Right renal pelvis (tissue), 4 donors: Measurements from ENCODE around the gene ROR1. TPM values are rescaled to one million over a fixed set of nuclear protein-coding genes. Genes with fewer than 3 reads are reported as not detected.

ENCODE experiments used
- DNase-seq, 4 donors: peaks; one replicate each; pipeline ENCODE4 v3.0.0-alpha.2; 2013; ENCODE audit warnings: low read depth in 4 of 4, low spot score in 3 of 4, missing footprints in 1 of 4
- polyA plus RNA-seq, 4 donors: library from polyadenylated mRNA; unstranded; fragments of 120-200 nt; gene quantifications; one replicate each; pipeline ENCODE4 v1.2.1, GENCODE V29; 2013; ENCODE audit not compliant: insufficient read length in 4 of 4

Gene ROR1
- 10 to 100 TPM; 30.2 to 39.6 (median 34.6) TPM for polyA plus RNA-seq

- DNase-seq = peak; percentile 74 to 80 (median 78)
These were observed at the start of gene ROR1 for GRCh38 chr1:63773815-63774616. TSS of gene ROR1 (plus strand) at chr1:63774017.

- DNase-seq = no peak
These were observed 49.4 kb upstream of the ROR1 start for GRCh38 chr1:63724375-63724899.

- no peak for DNase-seq
These were observed 45.1 kb upstream of the ROR1 start for GRCh38 chr1:63728611-63729226.

- DNase-seq = no peak
These were observed 44.6 kb upstream of the ROR1 start for GRCh38 chr1:63729227-63729620.

- DNase-seq = no peak
These were observed 43.6 kb upstream of the ROR1 start for GRCh38 chr1:63730211-63730610.

GRCh38 chr1:63731117-63732043 lies 42.4 kb upstream of the ROR1 start:
- DNase-seq = peak in 2 of 4 donors; percentile 33 to 57

GRCh38 chr1:63732666-63733065 lies 41.2 kb upstream of the ROR1 start:
- DNase-seq = no peak

DNA sequence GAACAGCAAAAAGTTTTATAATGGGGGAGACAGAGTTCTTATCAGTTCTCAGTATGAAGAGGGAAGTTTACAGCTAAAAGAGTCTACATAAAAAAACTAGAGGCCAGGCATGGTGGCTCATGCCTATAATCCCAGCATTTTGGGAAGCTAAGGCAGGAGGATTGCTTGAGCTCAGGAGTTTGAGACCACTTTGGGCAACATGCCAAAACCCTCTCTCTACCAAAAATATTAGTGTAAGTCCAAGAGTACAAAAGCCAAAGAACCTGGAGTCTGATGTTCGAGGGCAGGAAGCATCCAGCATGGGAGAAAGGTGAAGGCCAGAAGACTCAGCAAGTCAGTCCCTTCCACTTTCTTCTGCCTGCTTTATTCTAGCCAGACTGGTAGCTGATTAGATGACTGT lies 35.0 kb upstream of the ROR1 start:
- no peak for DNase-seq

- DNase-seq = no peak
These were observed 34.4 kb upstream of the ROR1 start for GRCh38 chr1:63739452-63739851.

GRCh38 chr1:63740432-63740831 lies 33.4 kb upstream of the ROR1 start:
- DNase-seq = no peak

DNA sequence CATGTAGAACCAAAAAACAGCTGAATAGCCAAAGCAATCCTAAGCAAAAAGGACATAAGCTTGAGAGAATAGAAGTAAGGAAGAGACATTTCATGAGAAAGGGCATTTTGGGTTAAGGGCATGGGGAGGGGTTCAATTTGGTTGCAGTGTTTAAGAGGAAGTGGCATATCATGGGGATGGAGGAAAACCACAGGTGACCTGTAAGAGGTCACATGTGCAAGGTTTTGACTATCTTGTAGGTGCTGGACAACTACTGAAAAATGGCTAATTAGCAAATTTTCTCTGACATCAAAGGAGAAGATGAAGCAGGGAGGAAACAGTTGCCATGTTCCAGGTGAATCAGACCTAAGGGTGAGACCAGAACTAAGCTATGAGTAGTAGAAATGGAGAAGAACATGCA lies 31.3 kb upstream of the ROR1 start:
- DNase-seq = no peak

GRCh38 chr1:63743781-63744180 lies 30.0 kb upstream of the ROR1 start:
- DNase-seq = no peak

DNA sequence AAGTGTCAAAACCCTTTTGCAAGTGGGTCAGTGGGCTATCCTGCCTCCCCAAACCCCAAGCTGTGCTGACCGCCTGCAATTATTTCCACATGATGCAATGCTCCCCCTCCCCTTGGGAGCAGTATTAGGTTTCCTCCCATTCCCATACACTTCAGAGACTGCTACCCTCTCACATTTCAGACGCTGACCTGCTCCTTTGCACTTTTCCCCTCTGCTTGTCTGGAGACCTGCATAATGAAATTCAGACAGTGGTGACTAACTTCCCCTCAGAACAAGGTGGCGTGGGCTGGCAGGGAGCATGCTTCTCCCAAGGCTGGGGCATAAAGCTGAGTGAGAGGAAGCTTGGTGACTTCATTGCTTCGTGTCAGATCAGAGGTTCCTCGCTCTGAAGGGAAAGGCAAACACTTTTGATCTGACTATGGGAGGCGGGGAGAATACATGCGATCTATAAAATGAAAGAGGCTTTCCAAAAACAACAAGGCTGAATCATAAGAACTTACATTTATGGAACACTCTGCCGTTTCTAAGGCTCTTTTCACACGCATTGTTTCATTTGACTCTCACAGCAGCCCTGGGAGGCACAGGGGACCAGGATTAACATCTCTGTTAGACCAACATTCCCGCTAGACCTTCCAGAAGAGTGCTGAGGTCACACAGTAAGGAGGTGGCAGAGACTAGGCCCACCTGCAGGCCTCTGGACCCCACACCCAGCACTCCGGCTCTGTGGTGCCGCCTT lies 27.5 kb upstream of the ROR1 start:
- DNase-seq = peak in 3 of 4 donors; percentile 31 to 70 (median 57)

- no peak for DNase-seq
These were observed 26.4 kb upstream of the ROR1 start for GRCh38 chr1:63747445-63747844.

- DNase-seq = no peak
These were observed 25.7 kb upstream of the ROR1 start for GRCh38 chr1:63748046-63748580.

DNA sequence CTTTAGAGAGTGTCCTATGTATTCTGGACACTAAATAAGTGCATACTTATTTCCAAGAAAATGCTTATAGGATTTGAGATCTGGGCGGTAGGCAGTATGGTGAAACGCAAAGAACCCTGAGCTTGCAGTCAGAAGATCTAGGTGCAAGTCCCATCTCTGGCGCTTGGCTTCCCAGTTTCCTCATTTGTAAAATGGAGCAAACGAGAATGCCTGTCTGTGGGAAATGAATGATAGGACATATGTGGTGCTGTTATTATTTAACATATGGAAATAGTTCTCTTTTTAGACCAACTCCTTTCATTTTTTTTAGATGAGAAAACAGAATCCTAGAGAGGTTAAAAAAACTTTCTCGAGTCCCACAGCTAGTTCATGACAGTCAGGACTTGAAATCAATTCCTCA lies 25.2 kb upstream of the ROR1 start:
- no peak for DNase-seq

- no peak for DNase-seq
These were observed 23.1 kb upstream of the ROR1 start for GRCh38 chr1:63750721-63751120.

DNA sequence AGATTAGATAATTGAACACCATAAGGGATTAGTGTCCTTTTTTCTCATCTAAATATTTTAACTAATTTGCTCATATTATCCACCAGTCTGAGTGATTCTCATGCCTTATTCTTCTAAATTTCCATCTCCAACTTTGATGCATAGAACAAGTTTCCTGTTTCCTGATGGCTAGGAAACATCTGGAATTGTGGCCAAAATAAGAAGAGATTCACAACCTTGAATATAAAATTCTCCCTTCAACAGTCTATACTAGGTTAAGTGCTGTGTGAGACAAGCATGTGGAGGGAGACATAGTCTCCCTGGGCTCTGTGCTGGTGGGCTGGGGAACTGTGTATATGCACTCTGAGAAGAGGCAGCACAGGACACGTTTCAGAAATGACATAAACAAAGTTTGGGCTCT lies 21.6 kb upstream of the ROR1 start:
- no peak for DNase-seq

DNA sequence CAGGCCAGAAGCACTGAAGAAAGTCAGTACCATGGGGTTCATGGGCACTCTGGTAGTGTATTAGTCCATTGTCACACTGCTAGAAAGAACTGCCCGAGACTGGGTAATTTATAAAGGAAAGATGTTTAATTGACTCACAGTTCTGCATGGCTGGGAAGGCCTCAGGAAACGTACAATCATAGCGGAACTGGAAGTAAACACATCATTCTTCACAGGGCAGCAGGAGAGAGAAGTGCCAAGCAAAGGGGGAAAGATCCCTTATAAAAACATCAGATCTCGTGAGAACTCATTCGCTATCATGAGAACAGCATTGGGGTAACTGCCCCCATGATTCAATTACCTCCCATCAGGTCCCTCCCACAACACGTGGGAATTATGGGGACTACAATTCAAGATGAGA lies 20.2 kb upstream of the ROR1 start:
- DNase-seq = no peak

- DNase-seq = no peak
These were observed 17.0 kb upstream of the ROR1 start for GRCh38 chr1:63756839-63757238.
